ENCODE measurements around the gene HINT2. TPM values are rescaled to one million over a fixed set of nuclear protein-coding genes. Genes with fewer than 3 reads are reported as not detected.

Gene HINT2
- total RNA-seq, 2 experiments from 2014 or later = 74.7 to 76.8 TPM

GRCh38 chr9:35826071-35826701 lies 11.3 kb upstream of the HINT2 start:
- ATAC-seq = peak; percentile 29
- H3K4me1 Mint-ChIP-seq (ENCODE audit: low read depth) = peaks cover 27% of the 10 kb centered on the region
- H3K4me3 Mint-ChIP-seq = no peak overlapping the region
- no peaks in the 10 kb centered on the region for H3K36me3 Mint-ChIP-seq (ENCODE audit: low read depth)
- H3K27ac Mint-ChIP-seq = no peak overlapping the region
- peak; percentile 58 for DNase-seq
- ChIA-PET POLR2A (interaction anchor here (0.9 kb wide), 1 partner anchor 13 kb away, joined by 3 read pairs; no protein-coding TSS in a partner anchor), CTCF (interaction anchor here (0.6 to 4.3 kb wide), 46 partner anchors 10 to 210 kb away, joined by 3 to 64 read pairs (median 5); partner anchors contain the start of genes CCDC107, HINT2, RMRP and SPAG8)
- H3K9me3 Mint-ChIP-seq (ENCODE audit: insufficient read depth) = no peaks in the 10 kb centered on the region
- peaks cover 14% of the 10 kb centered on the region for H3K27me3 Mint-ChIP-seq (ENCODE audit: low read depth)

- DNase-seq (no peak), ATAC-seq (no peak)
- ChIA-PET CTCF (interaction anchor here (1.2 to 3.6 kb wide), 4 partner anchors 9 to 60 kb away, joined by 4 to 15 read pairs (median 5); no protein-coding TSS in a partner anchor), POLR2A (interaction anchor here (1.4 kb wide), 1 partner anchor 11 kb away, joined by 5 read pairs; the partner anchor contains the start of gene SPAG8)
- Mint-ChIP-seq H3K4me1 (ENCODE audit: low read depth) (peaks cover 12% of the 10 kb centered on the region), H3K9me3 (ENCODE audit: insufficient read depth) (no peaks in the 10 kb centered on the region), H3K27me3 (ENCODE audit: low read depth) (peaks cover 18% of the 10 kb centered on the region), H3K27ac (no peak overlapping the region), H3K4me3 (no peak overlapping the region), H3K36me3 (ENCODE audit: low read depth) (no peaks in the 10 kb centered on the region)
These were observed 8.1 kb upstream of the HINT2 start for GRCh38 chr9:35822926-35823325.

- Mint-ChIP-seq H3K9me3 (ENCODE audit: insufficient read depth) (no peaks in the 10 kb centered on the region), H3K27me3 (ENCODE audit: low read depth) (peaks cover 22% of the 10 kb centered on the region), H3K36me3 (ENCODE audit: low read depth) (peaks cover 3% of the 10 kb centered on the region), H3K4me1 (ENCODE audit: low read depth) (peaks cover 3% of the 10 kb centered on the region), H3K4me3 (no peak overlapping the region), H3K27ac (no peak overlapping the region)
- no peak for DNase-seq
- CTCF ChIA-PET = interaction anchor here (1.3 to 3.6 kb wide), 3 partner anchors 30 to 64 kb away, joined by 3 to 15 read pairs (median 4); no protein-coding TSS in a partner anchor
- POLR2A ChIA-PET = interaction anchor here (1.5 kb wide), 1 partner anchor 8 kb away, joined by 3 read pairs; the partner anchor contains the start of gene SPAG8
- no peak for ATAC-seq
These were observed 5.2 kb upstream of the HINT2 start for GRCh38 chr9:35820076-35820475.

- H3K36me3 Mint-ChIP-seq (ENCODE audit: low read depth) = peaks cover 3% of the 10 kb centered on the region
- POLR2A ChIA-PET = no interaction called here
- H3K27ac Mint-ChIP-seq = no peak overlapping the region
- CTCF ChIA-PET = interaction anchor here (1.0 kb wide), 1 partner anchor 28 kb away, joined by 4 read pairs; no protein-coding TSS in a partner anchor
- ATAC-seq (no peak), DNase-seq (no peak)
- peaks cover 14% of the 10 kb centered on the region for H3K4me1 Mint-ChIP-seq (ENCODE audit: low read depth)
- no peaks in the 10 kb centered on the region for H3K9me3 Mint-ChIP-seq (ENCODE audit: insufficient read depth)
- H3K27me3 Mint-ChIP-seq (ENCODE audit: low read depth) = peaks cover 22% of the 10 kb centered on the region
- H3K4me3 Mint-ChIP-seq = no peak overlapping the region
These were observed 3.5 kb upstream of the HINT2 start for GRCh38 chr9:35818341-35818740.

- DNase-seq = no peak
- ChIA-PET CTCF (interaction anchor here (0.9 to 1.4 kb wide), 2 partner anchors 9 to 65 kb away, joined by 3 to 9 read pairs; no protein-coding TSS in a partner anchor), POLR2A (no interaction called here)
- peaks cover 30% of the 10 kb centered on the region for H3K4me1 Mint-ChIP-seq (ENCODE audit: low read depth)
- no peak overlapping the region for H3K27ac Mint-ChIP-seq
- no peaks in the 10 kb centered on the region for H3K9me3 Mint-ChIP-seq (ENCODE audit: insufficient read depth)
- peak overlapping the region; percentile 91 for H3K4me3 Mint-ChIP-seq
- no peak for ATAC-seq
- H3K36me3 Mint-ChIP-seq (ENCODE audit: low read depth) = peaks cover 13% of the 10 kb centered on the region
- peaks cover 17% of the 10 kb centered on the region for H3K27me3 Mint-ChIP-seq (ENCODE audit: low read depth)
These were observed 1.9 kb upstream of the HINT2 start for GRCh38 chr9:35816708-35817107.

- peaks cover 20% of the 10 kb centered on the region for H3K36me3 Mint-ChIP-seq (ENCODE audit: low read depth)
- ChIA-PET CTCF (interaction anchor here (0.7 to 4.1 kb wide), 15 partner anchors 9 to 167 kb away, joined by 3 to 33 read pairs (median 6); partner anchors contain the start of genes CREB3, FAM221B, TLN1 and TMEM8B), POLR2A (interaction anchor here (0.9 to 1.5 kb wide), 5 partner anchors 8 to 83 kb away, joined by 3 to 6 read pairs (median 4); partner anchors contain the start of genes FAM221B, GBA2, RGP1 and TLN1)
- H3K27me3 Mint-ChIP-seq (ENCODE audit: low read depth) = peaks cover 14% of the 10 kb centered on the region
- peak overlapping the region; percentile 91 for H3K4me3 Mint-ChIP-seq
- H3K4me1 Mint-ChIP-seq (ENCODE audit: low read depth) = peaks cover 51% of the 10 kb centered on the region
- DNase-seq (peak; percentile 73), ATAC-seq (peak; percentile 12)
- peak overlapping the region; percentile 95 for H3K27ac Mint-ChIP-seq
- no peaks in the 10 kb centered on the region for H3K9me3 Mint-ChIP-seq (ENCODE audit: insufficient read depth)
These were observed 569 bp downstream of the HINT2 start for GRCh38 chr9:35814106-35814840.

GRCh38 chr9:35813434-35814105 lies 1.3 kb downstream of the HINT2 start:
- ATAC-seq (no peak), DNase-seq (no peak)
- H3K27me3 Mint-ChIP-seq (ENCODE audit: low read depth) = peaks cover 14% of the 10 kb centered on the region
- H3K27ac Mint-ChIP-seq = peak overlapping the region; percentile 43
- H3K4me3 Mint-ChIP-seq = peak overlapping the region; percentile 91
- ChIA-PET POLR2A (interaction anchor here (1.0 to 1.5 kb wide), 6 partner anchors 12 to 82 kb away, joined by 3 to 6 read pairs (median 4); partner anchors contain the start of genes FAM221B, GBA2, RGP1 and TLN1), CTCF (interaction anchor here (0.7 to 4.1 kb wide), 16 partner anchors 9 to 167 kb away, joined by 3 to 42 read pairs (median 6); partner anchors contain the start of genes CREB3, FAM221B, TLN1 and TMEM8B)
- no peaks in the 10 kb centered on the region for H3K9me3 Mint-ChIP-seq (ENCODE audit: insufficient read depth)
- peaks cover 20% of the 10 kb centered on the region for H3K36me3 Mint-ChIP-seq (ENCODE audit: low read depth)
- peaks cover 51% of the 10 kb centered on the region for H3K4me1 Mint-ChIP-seq (ENCODE audit: low read depth)

- DNase-seq = peak; percentile 99
- ChIA-PET CTCF (interaction anchor here (0.6 to 4.1 kb wide), 19 partner anchors 13 to 154 kb away, joined by 3 to 42 read pairs (median 3); partner anchors contain the start of genes CCDC107, CREB3, FAM221B and RMRP), POLR2A (interaction anchor here (0.6 to 2.3 kb wide), 12 partner anchors 9 to 676 kb away, joined by 3 to 6 read pairs (median 4); partner anchors contain the start of genes CCDC107, CREB3, FAM221B and GBA2)
These were observed 2.7 kb downstream of the HINT2 start, which contains the start of gene SPAG8 for GRCh38 chr9:35812025-35812602. SPAG8 (minus strand) TSS chr9:35812262; CDS start chr9:35812147, 115 bp downstream.

GRCh38 chr9:35811381-35812024 lies 3.3 kb downstream of the HINT2 start:
- H3K27me3 Mint-ChIP-seq (ENCODE audit: low read depth) = no peaks in the 10 kb centered on the region
- ChIA-PET CTCF (interaction anchor here (0.6 to 4.1 kb wide), 18 partner anchors 13 to 1713 kb away, joined by 3 to 42 read pairs (median 3); partner anchors contain the start of genes CREB3, FAM221B, TLN1 and TMEM8B), POLR2A (interaction anchor here (0.6 to 2.3 kb wide), 10 partner anchors 9 to 676 kb away, joined by 3 to 6 read pairs (median 4); partner anchors contain the start of genes CCDC107, CREB3, FAM221B and GBA2)
- ATAC-seq (no peak), DNase-seq (no peak)
- H3K9me3 Mint-ChIP-seq (ENCODE audit: insufficient read depth) = no peaks in the 10 kb centered on the region
- H3K4me3 Mint-ChIP-seq = peak overlapping the region; percentile 77
- H3K4me1 Mint-ChIP-seq (ENCODE audit: low read depth) = peaks cover 51% of the 10 kb centered on the region
- peak overlapping the region; percentile 96 for H3K27ac Mint-ChIP-seq
- peaks cover 23% of the 10 kb centered on the region for H3K36me3 Mint-ChIP-seq (ENCODE audit: low read depth)

More at GRCh38 chr9:35812025-35812602, 2.7 kb downstream of the HINT2 start, which contains the start of gene SPAG8:
- H3K9me3 Mint-ChIP-seq (ENCODE audit: insufficient read depth) = no peaks in the 10 kb centered on the region
- H3K4me1 Mint-ChIP-seq (ENCODE audit: low read depth) = peaks cover 51% of the 10 kb centered on the region
- H3K4me3 Mint-ChIP-seq = peak within 1 kb of the TSS; percentile 77
- H3K36me3 Mint-ChIP-seq (ENCODE audit: low read depth) = peaks cover 20% of the 10 kb centered on the region
- peaks cover 4% of the 10 kb centered on the region for H3K27me3 Mint-ChIP-seq (ENCODE audit: low read depth)
- peak; percentile 69 for ATAC-seq
- H3K27ac Mint-ChIP-seq = peak within 1 kb of the TSS; percentile 96

GRCh38 chr9:35810122-35810521 lies 4.7 kb downstream of the HINT2 start:
- Mint-ChIP-seq H3K9me3 (ENCODE audit: insufficient read depth) (no peaks in the 10 kb centered on the region), H3K27ac (no peak overlapping the region)

More at GRCh38 chr9:35810122-35810521, 4.7 kb downstream of the HINT2 start:
- CTCF ChIA-PET = interaction anchor here (3.6 kb wide), 1 partner anchor 15 kb away, joined by 42 read pairs; no protein-coding TSS in a partner anchor
- no peaks in the 10 kb centered on the region for H3K27me3 Mint-ChIP-seq (ENCODE audit: low read depth)
- H3K36me3 Mint-ChIP-seq (ENCODE audit: low read depth) = peaks cover 25% of the 10 kb centered on the region
- no peak overlapping the region for H3K4me3 Mint-ChIP-seq
- no peak for DNase-seq
- POLR2A ChIA-PET = no interaction called here
- peaks cover 48% of the 10 kb centered on the region for H3K4me1 Mint-ChIP-seq (ENCODE audit: low read depth)
- no peak for ATAC-seq

All from activated CD8-positive, alpha-beta T cell treated with anti-CD3 and anti-CD28 coated beads, Interleukin-2, amount 10 ng/mL, durations not matched to agents 7 days and 5 days (primary cell).